Lung microvascular endothelial cell (primary cell): Measurements from ENCODE around the gene UROS. TPM values are rescaled to one million over a fixed set of nuclear protein-coding genes. Genes with fewer than 3 reads are reported as not detected.

Experiments
- DNase-seq, 2 donors: peaks; one replicate each; pipeline versions ENCODE4 v3.0.0 to v3.0.0-alpha.2; 2010; ENCODE audit warnings: low read depth in 2 of 2
- total RNA-seq: library from RNA; depleted of rRNA; stranded (reverse); fragments of >200 nt; gene quantifications from 2 replicates; pipeline ENCODE4 v1.2.1, GENCODE V29; 2014

UROS gene
- total RNA-seq, 1 donor from 2014 or later: 56.2 TPM

DNA sequence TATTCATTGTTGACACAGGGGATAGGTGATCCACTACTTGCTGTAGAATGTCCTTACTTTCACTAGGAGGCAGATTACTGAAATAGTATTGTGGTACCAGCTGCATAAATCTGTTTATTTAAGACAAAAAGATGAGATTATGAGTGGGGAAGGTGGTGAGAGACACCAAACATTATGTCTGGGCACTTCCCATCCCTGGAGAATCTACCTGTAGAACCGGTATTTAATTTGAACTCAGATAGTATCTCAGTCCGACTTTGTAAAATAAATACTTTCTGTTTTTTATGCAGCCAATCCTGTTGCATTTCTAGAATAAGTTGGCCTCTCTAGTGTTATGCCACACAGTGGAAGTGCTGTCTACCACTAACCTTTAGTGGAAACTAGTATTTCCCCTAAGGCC is 13.7 kb upstream of the UROS start:
- no peak for DNase-seq

DNA sequence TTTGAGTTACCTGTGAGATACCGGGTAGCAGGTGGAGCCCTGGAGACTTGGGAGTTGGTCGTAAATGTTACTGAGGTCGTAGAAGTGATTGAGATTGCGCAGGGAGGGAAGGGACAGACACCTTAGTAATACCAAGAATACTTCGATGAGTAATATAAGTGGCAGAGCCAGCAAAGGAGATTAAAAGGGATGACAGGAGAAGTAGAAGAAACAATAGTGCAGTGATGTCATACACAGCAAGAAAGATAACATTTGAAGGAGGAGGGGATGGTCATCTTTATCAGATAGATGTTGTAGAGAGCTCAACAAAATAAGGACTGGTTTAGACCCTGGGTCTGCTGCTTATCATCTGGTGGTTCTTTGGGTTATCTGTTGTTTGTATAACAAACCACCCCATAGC is 5.3 kb upstream of the UROS start:
- no peak for DNase-seq

DNA sequence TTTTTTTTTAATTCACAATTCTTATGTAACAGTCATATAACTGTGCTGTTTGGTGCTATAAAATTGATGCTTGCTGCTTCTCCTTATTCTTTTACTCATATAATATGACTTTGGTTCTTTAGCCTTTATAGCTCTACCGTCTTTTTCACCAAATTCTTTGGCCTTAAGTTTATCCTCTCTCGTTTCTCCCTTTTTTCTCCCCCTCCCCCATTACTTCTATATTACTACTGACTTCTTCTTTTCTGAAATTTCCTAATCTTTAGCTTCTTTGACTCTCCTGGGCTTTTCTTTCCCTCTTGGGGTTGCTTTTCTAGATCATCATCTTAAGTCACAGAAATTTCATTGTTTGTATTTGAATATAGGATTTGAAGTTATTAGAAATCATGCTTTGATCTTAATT is 4.1 kb upstream of the UROS start:
- no peak for DNase-seq

DNA sequence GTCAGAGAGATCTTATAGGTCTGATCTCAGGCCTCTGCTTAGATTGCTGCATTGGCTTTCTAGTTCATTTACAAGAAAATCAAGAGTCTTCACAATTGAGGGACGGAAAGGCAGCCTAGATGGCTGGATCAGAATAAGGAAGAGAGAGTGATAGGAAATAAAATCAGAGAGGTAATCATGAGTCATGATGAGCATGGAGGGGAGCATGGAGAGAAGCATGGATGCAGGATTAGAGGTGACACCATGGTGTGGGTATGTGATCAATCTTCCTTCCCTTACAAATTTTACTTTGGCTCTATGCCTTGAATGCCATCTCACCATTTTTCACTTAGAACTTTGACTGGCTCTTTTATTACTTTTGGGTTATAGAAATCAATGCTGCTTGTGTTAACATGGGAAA is 1.7 kb upstream of the UROS start:
- DNase-seq: peak in 1 of 2 donors; percentile 19

DNA sequence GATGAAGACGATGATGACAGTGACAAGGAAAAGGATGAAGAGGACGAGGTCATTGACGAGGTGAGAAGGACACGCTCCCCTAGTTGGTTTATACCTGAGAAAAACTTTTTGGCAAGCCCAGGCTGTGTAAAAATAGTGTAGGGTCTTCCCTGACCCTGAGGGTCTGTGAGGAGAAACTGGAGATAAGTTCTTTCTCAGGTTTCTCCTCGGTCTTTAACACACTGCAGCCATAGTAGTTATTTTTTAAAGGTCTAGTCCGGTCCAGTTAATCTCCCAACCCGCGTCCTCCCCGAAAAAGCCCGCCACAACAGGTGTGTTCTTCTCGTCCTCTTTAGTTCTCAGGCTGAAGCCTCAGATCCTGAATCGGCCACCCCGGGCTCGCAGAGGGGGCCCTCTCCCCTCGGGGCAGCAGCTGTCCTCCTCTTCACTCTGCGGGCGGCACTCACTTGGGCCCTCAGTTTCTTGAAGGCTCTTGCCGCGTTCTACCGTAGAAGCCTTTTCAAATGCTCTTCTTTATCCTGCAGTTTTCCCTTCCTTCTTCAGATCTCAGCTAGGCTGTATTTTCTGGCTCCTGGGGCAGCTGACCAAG is 699 bp upstream of the UROS start:
- DNase-seq: peak in 1 of 2 donors; percentile 25

DNA sequence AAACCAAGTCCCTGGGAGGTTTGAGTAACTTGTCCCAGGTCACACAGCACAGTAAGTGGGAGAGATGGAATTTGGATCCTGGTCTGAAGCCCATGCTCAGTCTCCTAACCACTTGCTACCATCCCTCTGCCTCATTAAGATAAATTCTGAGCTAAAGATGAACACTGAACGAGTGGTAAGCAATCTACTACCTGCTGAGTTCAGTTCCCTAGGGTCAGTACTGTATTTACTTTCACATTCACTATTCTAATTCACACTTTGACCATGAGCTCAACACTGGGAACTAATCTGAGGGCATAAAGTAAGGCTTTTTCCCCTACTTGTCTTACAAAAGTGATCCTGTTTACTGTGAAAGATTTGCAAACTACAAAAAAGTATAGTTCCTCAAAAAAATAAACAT is 2.4 kb downstream of the UROS start:
- no peak for DNase-seq

DNA sequence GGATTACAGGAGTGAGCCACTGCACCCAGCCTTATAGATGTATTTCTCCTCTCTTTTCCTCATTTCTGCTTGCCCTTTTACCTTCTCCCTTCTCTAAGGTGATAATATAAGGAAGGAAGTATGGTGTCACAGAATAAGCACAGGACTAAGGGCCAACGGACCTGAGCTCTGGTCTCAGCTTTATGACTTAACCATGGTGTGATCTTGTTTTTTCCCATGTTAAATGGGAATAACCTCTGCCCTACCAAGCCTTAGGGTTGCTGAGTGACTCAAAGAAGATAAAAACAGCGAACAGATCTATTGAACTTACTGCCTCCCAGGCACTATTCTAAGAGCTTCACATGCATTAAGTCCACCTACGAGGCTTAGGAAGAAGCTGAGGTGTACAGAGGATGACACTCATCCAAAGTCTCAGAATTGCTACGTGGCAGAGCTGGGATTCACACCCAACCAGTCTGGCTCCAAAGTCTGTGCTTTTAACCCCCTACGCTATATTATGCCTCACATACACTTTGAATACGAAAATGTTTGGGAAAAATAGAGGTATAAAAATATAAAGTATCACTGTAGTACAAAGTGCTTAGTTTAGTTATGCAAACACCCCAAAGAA is 5.6 kb downstream of the UROS start:
- no peak for DNase-seq

DNA sequence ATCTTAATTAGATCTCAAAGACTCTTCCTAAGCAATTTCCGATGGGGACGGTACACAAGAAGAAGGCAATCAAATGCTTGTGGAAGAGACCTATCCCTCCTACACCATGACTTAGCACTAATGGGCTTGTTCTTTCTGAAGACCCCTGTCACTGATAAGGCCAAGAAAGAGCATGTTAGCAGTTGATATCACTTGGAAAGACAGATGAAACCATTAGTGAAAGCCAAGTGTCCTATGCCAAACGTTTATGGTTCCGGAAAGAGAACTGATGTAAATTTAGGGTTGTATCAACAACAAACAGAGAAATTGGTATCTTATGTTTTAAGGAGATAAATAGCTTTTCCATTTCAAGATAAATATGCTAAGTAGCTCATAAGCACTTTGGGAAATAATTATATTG is 6.5 kb downstream of the UROS start:
- DNase-seq: no peak

DNA sequence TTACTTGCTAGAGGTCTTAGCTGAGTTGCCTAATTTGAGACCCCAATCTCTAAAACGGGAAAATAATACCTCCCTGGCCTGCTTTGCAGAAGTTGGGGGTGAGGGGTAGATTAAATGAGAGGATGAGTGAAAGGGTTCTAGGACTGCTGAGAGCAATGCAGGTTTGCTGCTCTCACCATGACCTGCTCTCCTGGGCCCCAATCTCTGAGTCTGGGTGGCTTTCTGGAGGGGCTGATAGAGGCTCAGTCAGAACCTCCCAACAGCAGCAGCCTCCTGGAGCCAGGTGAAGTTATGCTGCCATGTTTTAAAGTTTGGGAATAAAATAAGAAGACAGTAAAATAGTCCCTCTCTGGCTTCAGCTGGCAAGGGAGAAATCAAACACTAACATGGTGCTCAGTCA is 7.3 kb downstream of the UROS start:
- DNase-seq: no peak

DNA sequence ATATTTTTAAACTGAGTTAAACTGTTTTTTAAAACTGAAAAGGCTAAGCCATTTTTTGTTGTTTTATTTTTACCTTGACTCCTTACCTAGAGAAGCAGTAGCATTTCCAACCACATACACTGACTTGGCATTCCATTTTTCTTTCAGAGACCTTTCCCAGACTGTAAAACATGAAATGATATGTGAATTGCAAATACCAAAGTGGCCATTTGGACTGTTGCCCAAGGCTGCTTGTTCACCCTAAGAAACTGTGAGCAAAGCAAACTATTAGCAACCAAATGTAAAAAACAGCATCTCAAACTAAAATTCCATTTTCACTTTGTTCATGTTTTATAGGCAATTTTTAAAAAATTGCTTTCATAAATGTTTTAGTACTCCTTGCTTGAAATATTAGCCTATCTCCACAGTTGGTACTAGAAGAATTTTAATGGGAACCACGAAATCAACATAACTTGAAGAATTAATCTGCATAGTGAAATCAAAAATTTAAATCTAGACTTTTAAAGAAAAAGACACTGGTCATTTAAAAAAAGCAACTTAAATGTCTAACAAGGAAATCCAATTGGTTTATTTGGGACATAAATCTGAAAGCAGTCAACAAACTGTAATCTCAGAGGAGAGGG is 10.8 kb downstream of the UROS start:
- DNase-seq: no peak

DNA sequence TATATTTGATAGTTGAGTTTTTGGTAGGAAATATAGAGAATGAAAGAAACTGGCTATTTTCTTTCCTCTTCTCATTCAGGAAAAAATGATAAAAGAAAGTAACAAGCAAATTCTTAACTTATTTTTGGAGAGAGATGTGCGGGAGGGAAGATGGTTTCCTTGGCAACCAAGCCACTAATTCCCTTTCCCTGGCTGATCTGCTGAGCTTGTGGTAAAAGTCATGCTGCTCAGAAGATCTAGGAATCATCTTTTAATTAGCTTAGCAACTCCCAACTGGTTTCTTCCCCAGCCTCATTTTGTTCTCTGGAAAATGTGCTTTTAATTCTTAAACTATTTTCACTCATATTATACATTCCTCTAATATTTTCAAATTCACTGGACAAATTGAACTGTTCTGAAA is 11.8 kb downstream of the UROS start:
- no peak for DNase-seq

DNA sequence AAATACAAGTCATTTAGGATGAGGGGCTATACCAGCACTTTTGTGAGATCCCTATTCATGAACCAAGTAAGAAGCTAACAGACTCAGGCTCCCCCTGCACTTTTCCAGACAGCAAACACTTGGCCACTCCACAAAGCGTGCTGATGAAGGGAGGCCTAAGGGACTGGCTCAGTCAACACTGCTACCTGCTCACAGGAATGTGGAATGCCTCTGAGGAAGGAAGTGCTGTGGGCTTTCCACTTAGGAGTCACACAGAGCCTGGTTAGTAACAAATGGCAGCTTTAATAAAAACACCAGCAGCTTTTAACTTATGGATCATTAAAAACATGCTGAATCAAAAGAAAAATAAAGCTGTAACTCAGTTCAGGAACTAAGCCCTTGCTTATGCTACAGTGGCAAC is 15.0 kb downstream of the UROS start:
- peak in 1 of 2 donors; percentile 54 for DNase-seq

DNA sequence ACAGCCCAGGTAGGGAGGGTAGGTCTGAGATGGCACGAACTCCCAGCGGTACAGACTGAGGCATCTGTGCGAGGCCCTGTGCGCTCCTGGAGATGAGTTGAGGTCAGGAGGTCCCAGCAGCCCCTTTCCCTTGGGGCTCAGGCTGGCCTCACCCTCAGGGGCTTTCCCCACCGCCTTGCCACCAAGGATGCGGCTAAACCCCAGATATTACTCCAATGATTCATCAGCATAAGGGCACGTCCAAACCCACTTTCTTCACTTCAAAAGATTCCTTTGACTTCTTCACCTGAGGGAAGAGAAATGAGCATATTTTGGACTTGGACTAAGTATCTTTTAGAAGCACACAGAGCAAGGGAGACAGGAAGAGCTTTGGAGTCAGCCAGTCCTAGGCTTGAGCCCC is 20.3 kb downstream of the UROS start:
- no peak for DNase-seq

DNA sequence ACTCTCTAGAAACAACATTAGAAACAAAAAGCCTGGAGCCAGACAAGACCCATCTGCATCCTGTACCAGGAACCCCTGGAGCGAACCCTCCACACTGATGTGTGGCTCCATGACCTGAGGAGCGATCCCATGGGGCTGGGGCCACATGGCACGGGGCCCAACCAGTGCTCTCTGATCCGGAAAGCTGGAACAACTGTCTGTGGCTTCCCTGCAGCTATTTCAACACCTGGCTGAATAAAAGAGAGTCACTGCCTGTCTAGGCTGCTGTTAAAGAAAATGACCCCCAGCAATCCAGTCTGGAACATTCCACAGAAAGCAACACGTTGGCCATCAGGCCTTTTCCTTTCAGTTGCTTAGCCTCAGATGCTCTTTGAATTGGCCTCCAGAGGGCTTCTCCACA is 20.9 kb downstream of the UROS start:
- peak in 1 of 2 donors; percentile 94 for DNase-seq

DNA sequence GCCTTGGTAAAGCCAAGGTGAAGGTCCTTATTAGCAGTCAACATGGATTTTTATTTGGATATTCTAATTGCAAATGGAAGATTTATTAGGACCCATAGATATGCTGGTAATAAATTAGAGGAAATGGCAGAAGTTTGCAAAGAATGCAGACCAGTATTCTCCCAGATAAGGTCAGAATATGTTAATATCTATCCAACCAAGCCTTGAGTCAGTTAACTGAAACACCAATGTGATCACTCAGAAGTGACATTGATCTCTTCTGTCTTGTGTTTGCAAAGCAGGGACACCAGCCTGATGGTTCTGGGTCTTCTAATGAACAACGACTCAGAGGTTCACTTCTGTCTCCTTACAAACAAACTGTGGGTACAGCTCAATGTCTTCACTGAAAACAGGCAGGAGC is 21.5 kb downstream of the UROS start:
- DNase-seq: no peak

DNA sequence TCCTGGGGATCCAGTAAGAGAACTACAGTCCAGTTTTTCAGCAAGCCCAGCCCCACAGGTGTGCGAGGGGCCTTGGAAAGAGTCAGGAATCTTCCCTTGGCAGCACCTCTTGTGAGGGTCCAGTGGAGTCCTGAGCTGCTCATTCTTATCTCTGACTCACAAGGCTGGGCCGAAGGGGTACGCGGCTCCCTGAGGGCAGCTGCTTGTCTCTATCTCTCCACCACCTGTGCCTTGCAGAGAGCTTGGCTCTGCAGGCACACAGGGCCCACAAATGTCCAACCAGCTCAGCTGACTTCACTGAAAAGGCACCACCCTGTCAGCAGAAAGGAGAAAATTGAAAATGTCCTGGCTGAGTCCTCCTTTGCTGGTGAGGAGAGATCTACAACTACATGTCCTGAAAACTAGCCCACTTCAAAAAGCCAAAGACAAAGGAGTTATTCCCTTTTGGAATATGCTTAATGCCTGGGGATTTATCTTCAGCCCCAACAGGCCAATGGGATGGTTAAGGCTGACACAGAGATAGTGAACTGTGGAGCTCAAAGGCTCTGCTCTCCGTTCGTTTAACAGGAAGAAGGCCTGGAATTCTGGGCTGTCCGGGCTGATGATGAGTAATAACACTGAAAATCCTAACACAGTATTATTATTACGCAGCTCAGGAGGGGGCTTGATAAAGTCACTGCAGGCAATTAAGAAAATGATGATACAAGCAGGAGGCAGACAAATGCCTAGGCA is 23.4 kb downstream of the UROS start:
- DNase-seq: no peak

DNA sequence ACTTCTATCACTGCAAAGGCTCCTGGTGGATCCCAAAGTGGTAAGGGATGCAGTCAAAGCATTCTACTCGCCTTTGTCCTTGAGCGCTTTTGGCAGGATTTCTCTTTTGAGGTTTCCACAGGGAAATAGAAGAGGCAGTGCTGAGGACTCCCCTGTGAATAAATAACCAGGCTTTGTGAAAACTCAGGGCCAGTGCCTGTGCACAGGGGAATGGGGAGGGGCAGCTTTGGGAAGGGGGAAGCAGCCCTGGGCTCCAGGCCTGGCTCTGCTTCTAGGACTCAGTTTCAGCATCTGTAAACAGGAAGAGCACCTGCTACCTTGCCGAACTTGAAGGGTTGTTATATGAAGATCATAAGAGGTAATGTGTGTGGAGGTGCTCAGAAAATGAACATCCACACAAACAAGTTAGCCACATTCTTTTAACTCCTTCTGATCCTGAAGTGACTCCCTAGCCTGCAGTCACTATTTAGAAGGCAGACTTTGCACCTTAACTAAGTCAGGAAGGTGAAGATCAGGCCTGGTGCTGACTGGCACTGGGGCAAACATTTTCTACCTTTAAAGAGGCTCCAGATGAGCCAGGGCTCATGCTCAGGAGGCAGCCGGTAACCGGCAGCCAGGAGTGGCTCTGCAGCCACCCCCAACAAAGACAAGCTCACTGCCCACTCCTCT is 24.9 kb downstream of the UROS start:
- no peak for DNase-seq

DNA sequence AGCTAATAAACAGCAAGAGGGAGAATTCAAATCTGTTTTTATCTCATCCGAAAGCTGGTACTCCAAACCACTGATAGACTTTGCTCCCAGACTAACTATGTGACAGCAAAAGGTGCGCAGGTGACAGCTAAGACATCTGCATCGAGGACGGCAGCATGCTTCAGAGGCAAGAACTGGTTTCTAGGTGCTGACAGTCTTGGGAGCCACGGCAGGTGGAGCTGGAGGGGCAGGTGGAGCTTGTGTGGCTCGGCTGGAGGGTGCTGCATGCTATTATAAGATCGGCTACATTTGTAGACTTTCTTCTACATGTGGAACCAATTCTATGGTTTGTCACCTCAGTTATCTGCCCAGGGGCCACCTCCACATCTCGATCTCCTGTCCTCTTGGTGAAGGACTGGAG is 25.6 kb downstream of the UROS start:
- DNase-seq: no peak

DNA sequence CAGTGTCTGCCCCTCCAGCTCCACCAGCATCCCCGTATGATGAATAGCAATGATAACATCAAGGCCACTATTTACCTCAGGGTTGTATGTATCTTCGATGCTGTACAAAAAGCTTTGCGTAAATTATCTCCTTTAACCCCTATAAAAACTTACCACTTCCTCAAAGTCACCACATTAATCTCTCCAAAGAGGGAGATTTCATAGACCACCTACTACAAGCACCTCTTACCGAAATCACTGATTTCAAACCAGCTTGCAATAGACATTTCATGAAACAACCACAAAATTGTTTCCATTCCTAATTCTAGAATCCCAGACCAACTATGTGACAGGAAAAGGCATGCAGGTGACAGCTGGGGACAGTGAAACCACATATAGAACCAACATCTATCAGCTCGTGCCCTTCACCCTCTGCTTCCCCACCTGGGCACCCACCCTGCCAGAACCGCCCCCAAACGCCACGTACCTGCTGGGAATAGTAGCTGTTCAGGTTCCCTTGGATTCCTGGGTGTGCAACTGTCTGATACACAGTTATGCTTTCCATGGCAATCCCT is 27.3 kb downstream of the UROS start:
- DNase-seq: no peak

DNA sequence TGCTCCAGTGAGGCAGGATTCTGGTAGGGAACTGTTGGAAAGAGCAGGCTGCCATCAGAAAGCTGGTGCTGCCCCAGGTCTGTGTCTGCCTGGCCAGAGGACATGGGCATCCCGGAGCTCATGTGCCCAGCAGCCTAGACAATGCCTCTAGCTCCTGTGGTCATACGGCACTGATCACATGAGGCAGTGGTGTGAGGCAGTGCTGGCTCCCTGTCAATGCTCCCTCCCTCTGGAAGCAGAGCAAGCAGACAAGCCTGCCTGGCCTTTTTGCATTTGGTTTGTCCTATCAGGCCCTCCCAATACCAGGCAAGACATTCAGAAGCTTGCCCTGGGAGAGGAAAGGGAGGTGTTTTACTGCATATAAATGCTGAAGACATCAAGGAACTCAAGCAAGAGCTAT is 27.9 kb downstream of the UROS start:
- DNase-seq: peak in 1 of 2 donors; percentile 42

DNA sequence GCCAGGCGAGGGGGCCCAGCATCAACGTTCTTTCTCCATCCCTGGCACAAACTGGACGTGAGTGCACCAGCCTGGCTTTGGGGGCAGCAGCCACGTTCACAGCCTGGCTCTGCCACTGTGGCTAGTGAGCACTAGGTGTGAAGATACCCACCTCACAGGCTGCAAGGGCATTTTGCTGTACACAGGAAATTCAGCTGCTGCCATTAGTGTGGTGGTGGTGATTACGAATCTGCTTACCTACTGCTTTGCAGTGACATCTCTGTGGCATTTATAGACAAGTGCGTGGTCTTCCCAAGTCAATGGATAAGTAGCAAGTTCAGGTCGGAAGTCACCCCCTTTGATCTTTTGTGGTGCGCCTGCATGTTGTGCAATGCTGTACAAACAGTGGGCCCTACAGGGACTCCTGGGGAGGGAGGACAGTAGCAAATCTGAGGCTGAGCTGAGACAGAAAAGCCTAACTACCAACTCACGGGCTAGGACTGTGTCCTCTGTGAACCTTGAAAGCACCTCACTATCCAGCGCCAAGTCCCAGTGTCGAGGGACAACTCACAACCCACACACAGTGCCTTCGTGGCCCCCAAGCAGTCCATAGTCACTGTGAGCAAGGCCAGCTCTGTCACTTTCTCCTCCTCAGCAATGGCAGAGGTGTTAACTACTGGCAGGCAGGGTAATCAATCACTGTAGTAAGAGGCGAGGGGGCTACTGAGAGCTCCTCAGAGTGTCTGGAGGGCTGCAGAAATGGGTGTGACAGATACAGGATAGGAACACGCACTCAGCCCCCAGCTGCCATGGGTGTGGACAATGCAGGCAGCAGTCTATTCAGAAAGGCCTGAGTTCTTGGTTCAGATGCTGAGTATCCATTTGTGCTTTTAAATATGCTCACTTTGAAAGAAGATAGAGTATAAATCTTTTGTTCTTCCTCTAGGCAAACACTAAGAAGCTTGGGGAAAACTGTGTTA is 30.4 kb downstream of the UROS start:
- DNase-seq: no peak
